Fibroblast of villous mesenchyme (primary cell): ENCODE results near the gene SNAI3. TPM values are rescaled to one million over a fixed set of nuclear protein-coding genes. Genes with fewer than 3 reads are reported as not detected.
A peak's percentile ranks its signal among the peaks of the same experiment; 100 is the strongest.

Experiments
- DNase-seq: peaks from one replicate; pipeline ENCODE4 v3.0.0-alpha.2; 2010; ENCODE audit warnings: low read depth
- H3K4me3 ChIP-seq: 2 replicates; pipeline ENCODE4 v1.5.1; 2011; ENCODE audit warnings: low read depth, mild to moderate bottlenecking, low read length
- total RNA-seq: library from RNA; depleted of rRNA; stranded (reverse); fragments of >200 nt; gene quantifications from 2 replicates; pipeline ENCODE4 v1.2.3, GENCODE V29; 2012
- TF ChIP-seq, protein P1 (sequence below): IDR thresholded peaks from 2 replicates; pipeline ENCODE4 v1.5.1; 2012; ENCODE audit warnings: low read depth, mild to moderate bottlenecking, low read length; ENCODE audit not compliant: insufficient read depth

SNAI3 gene
- total RNA-seq, 1 donor: not detected

DNA sequence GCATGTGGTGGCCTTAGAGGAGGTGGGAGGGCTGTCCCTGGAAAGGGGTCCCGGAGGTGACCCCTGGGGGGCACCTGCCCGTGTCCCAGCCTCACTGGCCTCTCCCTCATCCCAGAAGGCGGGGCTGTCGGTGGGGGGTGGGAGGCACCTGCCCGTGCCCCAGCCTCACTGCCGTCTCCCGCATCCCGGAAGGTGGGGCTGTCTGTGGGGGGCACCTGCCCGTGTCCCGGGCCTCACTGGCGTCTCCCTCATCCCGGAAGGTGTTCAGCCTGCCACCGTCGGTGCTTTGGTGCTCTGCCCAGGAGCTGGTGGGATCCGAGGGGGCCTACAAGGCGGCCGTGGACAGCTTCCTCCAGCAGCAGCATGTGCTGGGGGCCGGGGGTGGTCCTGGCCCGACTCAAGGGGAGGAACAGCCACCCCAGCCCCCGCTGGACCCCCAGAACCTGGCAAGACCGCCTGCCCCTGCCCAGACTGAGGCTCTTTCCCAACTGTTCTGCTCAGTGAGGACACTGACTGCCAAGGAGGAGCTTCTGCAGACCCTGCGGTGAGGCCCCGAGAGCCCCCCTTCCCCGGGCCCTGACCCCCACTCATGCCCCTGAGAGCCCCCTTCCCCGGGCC lies 26.2 kb upstream of the SNAI3 start:
- no peak for DNase-seq
- H3K4me3 ChIP-seq: no peak overlapping the region
- TF ChIP-seq, protein P1, sequence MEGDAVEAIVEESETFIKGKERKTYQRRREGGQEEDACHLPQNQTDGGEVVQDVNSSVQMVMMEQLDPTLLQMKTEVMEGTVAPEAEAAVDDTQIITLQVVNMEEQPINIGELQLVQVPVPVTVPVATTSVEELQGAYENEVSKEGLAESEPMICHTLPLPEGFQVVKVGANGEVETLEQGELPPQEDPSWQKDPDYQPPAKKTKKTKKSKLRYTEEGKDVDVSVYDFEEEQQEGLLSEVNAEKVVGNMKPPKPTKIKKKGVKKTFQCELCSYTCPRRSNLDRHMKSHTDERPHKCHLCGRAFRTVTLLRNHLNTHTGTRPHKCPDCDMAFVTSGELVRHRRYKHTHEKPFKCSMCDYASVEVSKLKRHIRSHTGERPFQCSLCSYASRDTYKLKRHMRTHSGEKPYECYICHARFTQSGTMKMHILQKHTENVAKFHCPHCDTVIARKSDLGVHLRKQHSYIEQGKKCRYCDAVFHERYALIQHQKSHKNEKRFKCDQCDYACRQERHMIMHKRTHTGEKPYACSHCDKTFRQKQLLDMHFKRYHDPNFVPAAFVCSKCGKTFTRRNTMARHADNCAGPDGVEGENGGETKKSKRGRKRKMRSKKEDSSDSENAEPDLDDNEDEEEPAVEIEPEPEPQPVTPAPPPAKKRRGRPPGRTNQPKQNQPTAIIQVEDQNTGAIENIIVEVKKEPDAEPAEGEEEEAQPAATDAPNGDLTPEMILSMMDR: no peak

- TF ChIP-seq, protein P1: no peak
- no peak overlapping the region for H3K4me3 ChIP-seq
- no peak for DNase-seq
Measured at GRCh38 chr16:88711750-88712340, 25.5 kb upstream of the SNAI3 start.

DNA sequence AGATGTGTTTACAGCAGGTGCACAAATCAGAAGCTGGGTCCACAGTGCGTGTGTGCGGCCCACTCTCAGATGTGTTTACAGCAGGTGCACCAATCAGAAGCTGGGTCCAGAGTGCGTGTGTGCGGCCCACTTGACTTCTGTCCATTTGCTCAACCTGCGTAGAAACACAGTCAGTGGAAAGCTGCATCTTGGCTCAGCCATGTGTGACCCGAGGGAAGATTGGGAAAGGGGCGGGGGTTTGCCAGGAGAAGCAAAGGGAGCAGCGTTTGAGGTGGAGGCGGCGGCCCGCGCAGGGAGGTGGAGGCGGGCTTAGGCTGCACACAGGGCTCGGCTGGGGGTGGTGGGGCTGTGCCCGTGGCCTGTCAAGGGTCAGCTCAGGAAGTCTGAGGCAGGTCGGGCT lies 24.2 kb upstream of the SNAI3 start:
- DNase-seq: no peak
- TF ChIP-seq, protein P1: no peak
- no peak overlapping the region for H3K4me3 ChIP-seq

DNA sequence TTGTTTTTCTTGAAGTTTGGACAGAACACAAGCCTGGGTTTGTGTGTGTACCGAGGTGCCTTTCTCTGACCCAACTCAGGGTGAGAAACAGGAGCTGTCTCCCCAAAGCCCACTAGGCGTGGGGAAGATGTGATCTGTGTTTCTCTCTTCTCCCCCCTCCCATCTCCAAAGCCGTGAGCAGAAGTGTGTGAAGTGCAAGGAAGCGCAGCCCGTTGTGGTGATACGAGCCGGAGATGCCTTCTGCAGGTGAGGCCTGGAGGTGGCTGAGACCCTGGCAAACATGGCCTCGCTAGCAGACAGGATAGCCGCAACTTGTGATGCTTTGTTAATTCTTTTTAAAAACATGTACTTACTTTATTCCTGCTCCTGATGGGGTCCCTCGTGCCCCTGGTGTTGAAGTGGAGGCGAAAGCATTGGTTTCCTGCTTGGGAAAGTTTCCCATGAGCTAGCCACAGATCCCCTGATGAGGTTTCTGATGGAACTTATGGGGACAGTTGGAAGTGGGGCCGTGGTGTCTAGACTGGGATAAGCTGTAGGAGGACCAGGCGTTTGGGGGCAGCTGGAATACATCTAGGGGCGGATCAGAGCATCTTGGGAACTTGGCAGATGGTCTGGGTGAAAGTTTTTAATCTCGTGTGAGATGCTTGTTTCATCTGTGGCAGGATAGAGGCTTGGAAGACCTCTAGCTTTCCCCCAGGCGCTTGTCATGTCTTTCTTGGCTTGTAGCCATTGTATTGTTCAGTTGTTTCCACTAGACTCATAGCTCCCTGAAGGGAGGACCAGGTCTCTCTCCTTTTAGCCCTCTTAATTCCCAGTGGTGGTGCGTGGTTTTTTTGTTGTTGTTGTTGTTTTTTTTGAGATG lies 20.9 kb upstream of the SNAI3 start:
- TF ChIP-seq, protein P1: no peak
- peak overlapping the region; percentile 96 for H3K4me3 ChIP-seq
- DNase-seq: no peak

- TF ChIP-seq, protein P1: no peak
- peak; percentile 89 for DNase-seq
- H3K4me3 ChIP-seq: peak within 1 kb of the TSS; percentile 96
Measured at GRCh38 chr16:88706229-88706964, 20.1 kb upstream of the SNAI3 start, which contains the start of the genes CTU2 and RNF166. Gene CTU2 (plus strand): TSS chr16:88706503. CDS start chr16:88706531, 28 bp downstream. Gene RNF166 (minus strand): TSS chr16:88706408. CDS start chr16:88706325, 83 bp downstream.

DNA sequence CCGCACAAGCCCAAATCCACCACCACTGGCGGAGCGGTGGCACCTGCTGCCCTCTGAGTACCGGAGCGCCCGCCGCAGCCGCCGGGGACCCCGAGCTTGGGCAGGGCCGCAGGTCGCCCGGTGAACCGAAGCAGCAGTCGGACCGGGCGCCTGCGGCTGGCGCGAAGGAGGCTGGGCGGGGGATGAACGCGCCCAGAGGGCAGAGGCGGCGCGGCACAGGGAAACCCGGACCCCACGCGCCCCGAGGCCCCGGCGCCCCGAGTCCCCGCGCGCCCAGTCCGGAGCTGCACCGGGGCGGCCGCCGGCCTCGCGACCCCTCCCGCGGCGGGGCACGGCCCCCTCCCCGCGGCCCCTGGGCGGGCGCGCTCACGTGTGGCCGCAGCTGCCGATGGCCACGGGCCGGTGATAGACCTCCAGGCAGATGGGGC lies 19.5 kb upstream of the SNAI3 start:
- TF ChIP-seq, protein P1: no peak
- H3K4me3 ChIP-seq: peak overlapping the region; percentile 96
- DNase-seq: no peak
